Chondrocyte (in vitro differentiated cells): ENCODE measurements around the gene SHISAL2A. TPM values are rescaled to one million over a fixed set of nuclear protein-coding genes. Genes with fewer than 3 reads are reported as not detected.

Source experiments
- DNase-seq: peaks from one replicate; pipeline ENCODE4 v3.0.0; 2021; ENCODE audit warnings: mixed read lengths, low spot score
- H3K27ac Mint-ChIP-seq: one replicate; pipeline ENCODE4 v1.8.0; 2021; ENCODE audit warnings: mild to moderate bottlenecking, moderate library complexity, mixed read lengths; ENCODE audit not compliant: unreplicated experiment
- H3K27me3 Mint-ChIP-seq: 2 replicates; pipeline ENCODE4 v1.8.0; 2021; ENCODE audit warnings: low read depth, mixed read lengths
- H3K36me3 Mint-ChIP-seq: 2 replicates; pipeline ENCODE4 v1.8.0; 2021; ENCODE audit warnings: low read depth, mixed read lengths
- H3K4me1 Mint-ChIP-seq: 2 replicates; pipeline ENCODE4 v1.8.0; 2021; ENCODE audit warnings: low read depth, mild to moderate bottlenecking, mixed read lengths
- H3K4me3 Mint-ChIP-seq: one replicate; pipeline ENCODE4 v1.8.0; 2021; ENCODE audit warnings: mild to moderate bottlenecking, moderate library complexity, mixed read lengths; ENCODE audit not compliant: unreplicated experiment
- H3K9me3 Mint-ChIP-seq: 2 replicates; pipeline ENCODE4 v1.8.0; 2021; ENCODE audit warnings: low read depth, mixed read lengths
- total RNA-seq: library from RNA; stranded (reverse); gene quantifications from 3 replicates; pipeline ENCODE4 v1.2.1, GENCODE V29; 2021
- TF ChIP-seq, protein P1 (sequence below): fragments of 200-600 bp; sonication (generic); IDR thresholded peaks from 2 replicates; pipeline ENCODE4 v1.5.0; 2021; ENCODE audit warnings: antibody characterized with exemption, mild to moderate bottlenecking, moderate library complexity

The SHISAL2A gene
- total RNA-seq, 1 donor from 2014 or later, result not detected

DNA sequence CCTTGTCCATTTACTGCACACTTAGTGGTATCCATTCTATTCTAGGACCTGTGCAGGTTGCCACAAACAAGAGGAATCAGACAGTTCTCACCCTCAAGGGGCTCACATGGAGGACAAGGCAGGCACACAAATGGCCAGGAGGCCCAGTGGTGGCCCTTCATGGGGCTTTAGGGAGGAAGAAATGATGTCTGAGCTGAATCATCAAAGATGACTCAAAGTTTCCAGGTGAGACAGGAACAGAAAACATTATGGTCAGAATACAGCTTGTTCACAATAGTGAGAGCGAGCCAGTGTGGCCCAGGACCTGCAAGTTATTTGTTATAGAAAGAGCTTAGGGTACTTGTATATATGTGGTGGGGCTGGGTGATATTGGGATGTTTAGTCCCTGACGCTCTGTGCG lies 26.4 kb downstream of the SHISAL2A start:
- TF ChIP-seq, protein P1, sequence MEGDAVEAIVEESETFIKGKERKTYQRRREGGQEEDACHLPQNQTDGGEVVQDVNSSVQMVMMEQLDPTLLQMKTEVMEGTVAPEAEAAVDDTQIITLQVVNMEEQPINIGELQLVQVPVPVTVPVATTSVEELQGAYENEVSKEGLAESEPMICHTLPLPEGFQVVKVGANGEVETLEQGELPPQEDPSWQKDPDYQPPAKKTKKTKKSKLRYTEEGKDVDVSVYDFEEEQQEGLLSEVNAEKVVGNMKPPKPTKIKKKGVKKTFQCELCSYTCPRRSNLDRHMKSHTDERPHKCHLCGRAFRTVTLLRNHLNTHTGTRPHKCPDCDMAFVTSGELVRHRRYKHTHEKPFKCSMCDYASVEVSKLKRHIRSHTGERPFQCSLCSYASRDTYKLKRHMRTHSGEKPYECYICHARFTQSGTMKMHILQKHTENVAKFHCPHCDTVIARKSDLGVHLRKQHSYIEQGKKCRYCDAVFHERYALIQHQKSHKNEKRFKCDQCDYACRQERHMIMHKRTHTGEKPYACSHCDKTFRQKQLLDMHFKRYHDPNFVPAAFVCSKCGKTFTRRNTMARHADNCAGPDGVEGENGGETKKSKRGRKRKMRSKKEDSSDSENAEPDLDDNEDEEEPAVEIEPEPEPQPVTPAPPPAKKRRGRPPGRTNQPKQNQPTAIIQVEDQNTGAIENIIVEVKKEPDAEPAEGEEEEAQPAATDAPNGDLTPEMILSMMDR, result no peak
- H3K4me1 Mint-ChIP-seq, result peaks cover 23% of the 10 kb centered on the region
- H3K4me3 Mint-ChIP-seq, result no peak overlapping the region
- no peaks in the 10 kb centered on the region for H3K9me3 Mint-ChIP-seq
- no peaks in the 10 kb centered on the region for H3K36me3 Mint-ChIP-seq
- H3K27ac Mint-ChIP-seq, result no peak overlapping the region
- H3K27me3 Mint-ChIP-seq, result no peaks in the 10 kb centered on the region
- no peak for DNase-seq

DNA sequence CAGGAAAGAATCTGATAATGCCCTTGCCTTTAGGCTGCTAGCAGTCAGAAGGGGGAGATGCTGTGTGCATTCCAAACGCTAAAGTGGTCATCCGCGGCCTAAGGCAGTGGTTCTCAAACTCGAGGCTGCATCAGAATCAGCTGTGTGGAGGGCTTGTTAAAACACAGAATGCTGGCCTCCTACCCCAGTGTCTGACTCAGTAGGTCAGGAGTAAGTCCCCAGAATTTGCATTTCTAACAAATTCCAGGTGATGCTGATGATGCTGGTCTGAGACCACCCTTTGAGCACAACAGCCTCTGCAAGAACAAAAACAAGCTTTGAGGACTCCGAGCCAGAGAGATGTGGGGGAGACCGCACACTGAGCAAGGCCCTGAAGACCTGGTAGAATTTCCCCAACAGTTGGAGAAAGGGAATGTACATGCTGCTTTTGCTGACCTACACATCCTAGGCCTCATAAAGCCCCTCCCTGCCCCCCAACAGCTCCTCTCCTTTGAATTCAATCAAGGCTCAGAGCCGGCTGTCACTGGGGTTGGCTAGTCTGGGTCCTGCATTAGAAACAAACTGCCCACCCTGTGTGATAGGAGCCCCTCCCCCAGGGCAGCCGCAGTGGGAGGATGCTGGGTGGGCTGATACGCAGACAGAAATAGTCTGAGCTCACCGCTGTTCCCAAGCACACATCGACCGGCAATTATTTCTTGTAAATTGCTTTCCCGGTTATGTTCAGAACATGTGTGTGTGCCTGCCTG lies 27.1 kb downstream of the SHISAL2A start:
- TF ChIP-seq, protein P1, result no peak
- no peak for DNase-seq
- Mint-ChIP-seq H3K27ac (no peak overlapping the region), H3K27me3 (no peaks in the 10 kb centered on the region), H3K36me3 (no peaks in the 10 kb centered on the region), H3K4me3 (no peak overlapping the region), H3K4me1 (peaks cover 26% of the 10 kb centered on the region), H3K9me3 (no peaks in the 10 kb centered on the region)

DNA sequence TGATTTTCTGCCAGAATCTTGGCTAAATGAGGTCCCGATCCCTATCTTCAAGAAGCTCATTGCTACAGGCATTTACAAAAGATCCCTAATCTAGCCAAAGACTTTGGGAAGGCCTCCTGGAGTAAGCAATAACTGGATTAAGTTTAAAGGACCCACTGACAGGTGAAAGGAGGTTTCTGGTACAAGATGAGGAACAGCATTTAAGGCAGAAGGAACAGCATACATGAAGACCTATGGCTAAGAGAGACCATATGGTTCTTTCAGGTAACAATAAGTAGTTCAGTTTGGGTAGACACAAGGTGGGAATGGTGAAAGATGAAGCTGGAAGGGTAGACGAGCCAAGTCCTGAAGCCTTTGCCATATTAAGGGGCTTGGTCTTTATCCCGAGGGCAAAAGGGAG lies 27.8 kb downstream of the SHISAL2A start:
- H3K4me1 Mint-ChIP-seq, result peaks cover 33% of the 10 kb centered on the region
- H3K9me3 Mint-ChIP-seq, result no peaks in the 10 kb centered on the region
- no peak overlapping the region for H3K27ac Mint-ChIP-seq

DNA sequence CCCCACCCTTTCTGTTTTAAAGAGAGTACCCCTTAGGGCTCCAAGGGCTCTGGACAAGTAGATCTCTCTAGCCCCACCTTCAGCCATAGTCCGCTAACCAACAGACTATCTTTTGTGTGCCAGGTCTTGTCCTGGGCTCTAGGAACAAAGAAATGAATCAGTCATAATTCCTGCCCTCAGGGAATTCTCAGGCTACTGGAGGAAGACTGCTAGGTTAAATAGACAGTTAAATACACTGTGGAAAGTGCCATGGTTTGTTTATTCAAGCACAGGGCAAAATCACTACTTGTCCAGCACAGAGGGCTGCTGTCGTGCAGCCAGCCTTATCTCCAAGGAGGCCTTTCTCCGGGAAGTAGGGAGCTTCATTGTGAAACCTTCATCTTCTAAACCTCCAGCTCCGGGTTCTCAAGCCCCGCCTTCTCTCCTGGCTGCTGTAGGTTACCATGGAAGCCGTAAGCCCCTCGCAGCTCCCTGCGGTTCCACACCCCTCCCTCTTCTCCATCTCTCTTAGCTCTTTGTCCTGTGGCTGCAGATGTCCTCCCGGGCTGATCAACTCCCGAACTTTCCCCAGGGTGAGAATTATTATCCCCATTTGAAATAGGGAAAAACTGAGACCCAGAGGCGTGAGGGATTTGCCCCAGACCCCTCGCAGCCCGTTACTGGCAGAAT lies 29.8 kb downstream of the SHISAL2A start:
- no peaks in the 10 kb centered on the region for H3K36me3 Mint-ChIP-seq
- no peak for DNase-seq
- H3K27me3 Mint-ChIP-seq, result no peaks in the 10 kb centered on the region
- TF ChIP-seq, protein P1, result peak; percentile 26
- H3K4me3 Mint-ChIP-seq, result peak overlapping the region; percentile 46
- H3K9me3 Mint-ChIP-seq, result no peaks in the 10 kb centered on the region
- H3K4me1 Mint-ChIP-seq, result peaks cover 45% of the 10 kb centered on the region
- H3K27ac Mint-ChIP-seq, result peak overlapping the region; percentile 87

More for the DNA sequence above, 27.8 kb downstream of the SHISAL2A start:
- Mint-ChIP-seq H3K27me3 (no peaks in the 10 kb centered on the region), H3K36me3 (no peaks in the 10 kb centered on the region), H3K4me3 (no peak overlapping the region)
- TF ChIP-seq, protein P1, result no peak
- DNase-seq, result no peak

DNA sequence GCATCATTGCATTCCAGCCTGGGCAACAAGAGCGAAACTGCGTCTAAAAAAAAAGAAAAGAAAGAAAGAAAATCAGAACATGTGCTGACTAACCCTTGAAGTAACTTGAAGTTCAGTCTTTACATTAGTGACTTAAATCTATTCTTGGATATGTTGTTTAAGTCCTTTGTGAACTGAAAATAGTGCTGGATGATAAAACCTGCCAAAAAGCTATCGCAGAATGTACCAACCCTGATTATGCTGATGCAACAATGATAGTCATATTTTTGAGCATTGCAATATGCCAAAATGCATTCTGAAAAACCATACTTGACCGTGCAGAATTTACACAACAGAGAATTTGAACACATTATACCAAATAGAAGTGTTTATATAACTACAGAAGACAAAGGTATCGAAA lies 30.7 kb downstream of the SHISAL2A start:
- no peak for DNase-seq
- no peaks in the 10 kb centered on the region for H3K36me3 Mint-ChIP-seq
- TF ChIP-seq, protein P1, result no peak
- no peaks in the 10 kb centered on the region for H3K9me3 Mint-ChIP-seq
- H3K27ac Mint-ChIP-seq, result peak overlapping the region; percentile 87
- peaks cover 52% of the 10 kb centered on the region for H3K4me1 Mint-ChIP-seq
- peak overlapping the region; percentile 22 for H3K4me3 Mint-ChIP-seq
- H3K27me3 Mint-ChIP-seq, result no peaks in the 10 kb centered on the region
